ENCODE results near the gene WDR44. TPM values are rescaled to one million over a fixed set of nuclear protein-coding genes. Genes with fewer than 3 reads are reported as not detected.

Gene WDR44
- total and polyA plus RNA-seq, 2 experiments from 2014 or later: 5.3 to 9.7 TPM

DNA sequence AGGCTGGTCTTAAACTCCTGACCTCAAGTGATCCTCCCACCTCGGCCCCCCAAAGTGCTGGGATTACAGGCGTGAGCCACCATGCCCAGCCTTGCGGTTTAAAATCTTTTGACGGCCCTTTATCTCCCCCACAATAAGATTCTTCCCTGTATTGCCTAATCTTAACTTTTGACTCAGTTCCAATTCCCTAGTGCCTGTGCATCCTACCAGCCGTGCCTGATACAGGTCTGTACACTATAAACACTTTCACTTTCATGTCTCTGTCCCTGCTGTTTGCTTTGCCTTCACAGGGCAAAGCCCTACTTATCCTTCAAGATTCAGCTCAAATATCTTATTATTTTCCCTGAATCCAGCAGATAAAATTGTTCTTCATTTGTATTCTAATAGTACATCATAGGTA lies 74.6 kb downstream of the WDR44 start:
- H3K79me2 ChIP-seq: no peaks in the 10 kb centered on the region
- whole genome bisulfite sequencing (ENCODE audit: low lambda C conversion rate, missing lambda C conversion rate): 64% methylated on average over 5 of the region's 5 CpGs
- H2AFZ ChIP-seq: no peak overlapping the region
- no peak overlapping the region for H3K4me2 ChIP-seq
- H3K4me3 ChIP-seq: no peak overlapping the region
- H3K36me3 ChIP-seq (replicated peaks; ENCODE audit: insufficient read depth, low read depth): no peaks in the 10 kb centered on the region
- no peaks in the 10 kb centered on the region for H4K20me1 ChIP-seq (ENCODE audit: insufficient read depth, poor library complexity, severe bottlenecking)
- no peaks in the 10 kb centered on the region for H3K4me1 ChIP-seq (ENCODE audit: insufficient read depth)
- peak; percentile 28 for DNase-seq (ENCODE audit: low spot score)
- no peaks in the 10 kb centered on the region for H3K9me2 ChIP-seq (replicated peaks; ENCODE audit: insufficient read depth)
- no peaks in the 10 kb centered on the region for H3K27me3 ChIP-seq
- no peaks in the 10 kb centered on the region for H3K9me3 ChIP-seq (ENCODE audit: low read depth)
- TF ChIP-seq, protein P1, sequence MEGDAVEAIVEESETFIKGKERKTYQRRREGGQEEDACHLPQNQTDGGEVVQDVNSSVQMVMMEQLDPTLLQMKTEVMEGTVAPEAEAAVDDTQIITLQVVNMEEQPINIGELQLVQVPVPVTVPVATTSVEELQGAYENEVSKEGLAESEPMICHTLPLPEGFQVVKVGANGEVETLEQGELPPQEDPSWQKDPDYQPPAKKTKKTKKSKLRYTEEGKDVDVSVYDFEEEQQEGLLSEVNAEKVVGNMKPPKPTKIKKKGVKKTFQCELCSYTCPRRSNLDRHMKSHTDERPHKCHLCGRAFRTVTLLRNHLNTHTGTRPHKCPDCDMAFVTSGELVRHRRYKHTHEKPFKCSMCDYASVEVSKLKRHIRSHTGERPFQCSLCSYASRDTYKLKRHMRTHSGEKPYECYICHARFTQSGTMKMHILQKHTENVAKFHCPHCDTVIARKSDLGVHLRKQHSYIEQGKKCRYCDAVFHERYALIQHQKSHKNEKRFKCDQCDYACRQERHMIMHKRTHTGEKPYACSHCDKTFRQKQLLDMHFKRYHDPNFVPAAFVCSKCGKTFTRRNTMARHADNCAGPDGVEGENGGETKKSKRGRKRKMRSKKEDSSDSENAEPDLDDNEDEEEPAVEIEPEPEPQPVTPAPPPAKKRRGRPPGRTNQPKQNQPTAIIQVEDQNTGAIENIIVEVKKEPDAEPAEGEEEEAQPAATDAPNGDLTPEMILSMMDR (IDR thresholded peaks at IDR 0.05; ENCODE audit: poor library complexity): no peak
- TF ChIP-seq EZH2phosphoT487 (IDR thresholded peaks at IDR 0.05; ENCODE audit: low read depth, severe bottlenecking, unreplicated experiment): no peak
- no peak for TF ChIP-seq EZH2 (IDR thresholded peaks at IDR 0.05; ENCODE audit: borderline replicate concordance)
- H3K27ac ChIP-seq: peak overlapping the region; percentile 32

DNA sequence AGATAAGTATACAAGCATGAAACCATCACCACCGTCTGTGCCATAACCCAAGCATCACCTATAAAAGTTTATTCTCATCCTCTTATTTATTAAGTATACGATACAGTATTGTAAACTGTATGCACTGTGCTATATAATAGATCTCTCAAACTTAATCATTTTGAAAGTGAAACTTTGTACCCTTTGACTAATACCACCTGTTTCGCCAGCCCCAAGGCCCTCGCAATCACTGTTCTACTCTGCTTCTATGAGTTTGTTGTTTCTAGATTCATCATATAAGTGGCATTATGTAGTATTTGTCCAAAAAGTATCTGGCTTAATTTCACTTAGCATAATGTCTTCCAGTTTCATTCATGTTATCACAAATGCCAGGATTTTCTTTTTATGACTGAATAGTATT lies 77.7 kb downstream of the WDR44 start:
- H3K4me1 ChIP-seq (ENCODE audit: insufficient read depth): no peaks in the 10 kb centered on the region
- no peaks in the 10 kb centered on the region for H4K20me1 ChIP-seq (ENCODE audit: insufficient read depth, poor library complexity, severe bottlenecking)
- H3K27me3 ChIP-seq: no peaks in the 10 kb centered on the region
- H3K4me3 ChIP-seq: no peak overlapping the region
- H2AFZ ChIP-seq: no peak overlapping the region
- 88% methylated on average over 4 of the region's 4 CpGs for WGBS (ENCODE audit: low lambda C conversion rate, missing lambda C conversion rate)
- no peaks in the 10 kb centered on the region for H3K9me3 ChIP-seq (ENCODE audit: low read depth)
- no peak overlapping the region for H3K27ac ChIP-seq
- no peak for DNase-seq (ENCODE audit: low spot score)
- H3K36me3 ChIP-seq (replicated peaks; ENCODE audit: insufficient read depth, low read depth): no peaks in the 10 kb centered on the region
- no peak for TF ChIP-seq EZH2phosphoT487 (IDR thresholded peaks at IDR 0.05; ENCODE audit: low read depth, severe bottlenecking, unreplicated experiment)
- TF ChIP-seq, protein P1 (IDR thresholded peaks at IDR 0.05; ENCODE audit: poor library complexity): no peak
- TF ChIP-seq EZH2 (IDR thresholded peaks at IDR 0.05; ENCODE audit: borderline replicate concordance): no peak
- H3K4me2 ChIP-seq: no peak overlapping the region
- no peaks in the 10 kb centered on the region for H3K9me2 ChIP-seq (replicated peaks; ENCODE audit: insufficient read depth)
- no peaks in the 10 kb centered on the region for H3K79me2 ChIP-seq

DNA sequence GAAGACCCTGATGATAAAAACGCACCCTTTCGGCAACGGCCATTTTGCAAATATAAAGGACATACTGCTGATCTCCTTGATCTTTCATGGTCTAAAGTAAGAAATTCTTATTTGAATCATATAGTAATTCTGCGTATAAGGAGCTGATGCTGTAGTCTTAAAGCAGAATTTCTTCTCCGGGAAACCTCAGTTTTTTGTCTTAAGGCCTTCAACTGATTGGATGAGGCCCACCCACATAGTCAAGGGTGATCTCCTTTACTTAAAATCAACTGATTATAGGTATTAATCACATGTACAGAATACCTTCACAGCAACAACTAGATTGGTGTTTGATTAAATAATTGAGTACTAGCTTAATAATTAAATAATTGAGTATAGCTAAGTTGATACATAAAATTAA lies 86.9 kb downstream of the WDR44 start:
- Histone ChIP-seq H3K79me2 (no peaks in the 10 kb centered on the region), H2AFZ (no peak overlapping the region), H3K4me1 (ENCODE audit: insufficient read depth) (no peaks in the 10 kb centered on the region), H3K27me3 (no peaks in the 10 kb centered on the region), H3K4me2 (no peak overlapping the region), H4K20me1 (ENCODE audit: insufficient read depth, poor library complexity, severe bottlenecking) (no peaks in the 10 kb centered on the region), H3K36me3 (replicated peaks; ENCODE audit: insufficient read depth, low read depth) (no peaks in the 10 kb centered on the region), H3K4me3 (no peak overlapping the region), H3K9me3 (ENCODE audit: low read depth) (no peaks in the 10 kb centered on the region), H3K9me2 (replicated peaks; ENCODE audit: insufficient read depth) (no peaks in the 10 kb centered on the region), H3K27ac (no peak overlapping the region)
- no peak for DNase-seq (ENCODE audit: low spot score)
- TF ChIP-seq, protein P1 (IDR thresholded peaks at IDR 0.05; ENCODE audit: poor library complexity): no peak
- no peak for TF ChIP-seq EZH2phosphoT487 (IDR thresholded peaks at IDR 0.05; ENCODE audit: low read depth, severe bottlenecking, unreplicated experiment)
- no peak for TF ChIP-seq EZH2 (IDR thresholded peaks at IDR 0.05; ENCODE audit: borderline replicate concordance)
- WGBS (ENCODE audit: low lambda C conversion rate, missing lambda C conversion rate): 85% methylated on average over 5 of the region's 5 CpGs

DNA sequence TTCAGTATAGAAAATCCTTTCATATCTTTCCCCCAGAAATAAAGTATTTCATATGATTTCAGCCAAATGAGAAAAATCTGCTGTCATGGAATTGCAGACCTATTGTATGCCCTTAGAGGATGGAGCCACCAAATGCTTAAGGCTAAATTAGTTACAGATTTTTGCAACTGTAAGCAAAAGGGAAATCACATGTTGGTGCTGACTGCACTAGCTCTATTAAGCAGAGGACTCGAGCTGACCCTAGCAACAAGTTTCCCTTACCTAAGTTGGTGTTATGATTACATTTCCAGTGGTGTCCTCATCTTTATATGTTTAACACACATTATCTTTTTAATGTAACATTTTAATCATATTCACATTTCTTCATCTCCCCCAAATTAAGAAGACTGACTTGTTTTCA lies 91.4 kb downstream of the WDR44 start:
- WGBS (ENCODE audit: low lambda C conversion rate, missing lambda C conversion rate): 52% methylated on average over 1 of the region's 1 CpG
- Histone ChIP-seq H3K27me3 (no peaks in the 10 kb centered on the region), H3K4me1 (ENCODE audit: insufficient read depth) (no peaks in the 10 kb centered on the region), H2AFZ (no peak overlapping the region), H3K9me3 (ENCODE audit: low read depth) (no peaks in the 10 kb centered on the region), H3K4me3 (no peak overlapping the region), H3K27ac (no peak overlapping the region), H3K4me2 (no peak overlapping the region), H3K79me2 (no peaks in the 10 kb centered on the region), H3K9me2 (replicated peaks; ENCODE audit: insufficient read depth) (no peaks in the 10 kb centered on the region), H3K36me3 (replicated peaks; ENCODE audit: insufficient read depth, low read depth) (no peaks in the 10 kb centered on the region), H4K20me1 (ENCODE audit: insufficient read depth, poor library complexity, severe bottlenecking) (no peaks in the 10 kb centered on the region)
- no peak for DNase-seq (ENCODE audit: low spot score)
- TF ChIP-seq EZH2 (IDR thresholded peaks at IDR 0.05; ENCODE audit: borderline replicate concordance) (no peak), EZH2phosphoT487 (IDR thresholded peaks at IDR 0.05; ENCODE audit: low read depth, severe bottlenecking, unreplicated experiment) (no peak)
